ENCODE measurements around the gene AGAP1. TPM values are rescaled to one million over a fixed set of nuclear protein-coding genes. Genes with fewer than 3 reads are reported as not detected.

The AGAP1 gene
- total RNA-seq, 1 donor from 2014 or later: 43.9 TPM

- no peak overlapping the region for H3K27ac Mint-ChIP-seq (ENCODE audit: unreplicated experiment)
- DNase-seq (ENCODE audit: low spot score): no peak
- H3K4me1 Mint-ChIP-seq (ENCODE audit: unreplicated experiment): no peaks in the 10 kb centered on the region
- H3K9me3 Mint-ChIP-seq (ENCODE audit: unreplicated experiment): no peaks in the 10 kb centered on the region
- peaks cover 6% of the 10 kb centered on the region for H3K36me3 Mint-ChIP-seq (ENCODE audit: low read depth, unreplicated experiment)
- peaks cover 3% of the 10 kb centered on the region for H3K27me3 Mint-ChIP-seq (ENCODE audit: unreplicated experiment)
- no peak for TF ChIP-seq CTCF (IDR thresholded peaks at IDR 0.05; ENCODE audit: unreplicated experiment)
- H3K4me3 Mint-ChIP-seq (ENCODE audit: unreplicated experiment): no peak overlapping the region
Measured at GRCh38 chr2:236075802-236076201, 582.0 kb downstream of the AGAP1 start.

- Mint-ChIP-seq H3K27me3 (ENCODE audit: unreplicated experiment) (peaks cover 1% of the 10 kb centered on the region), H3K9me3 (ENCODE audit: unreplicated experiment) (no peaks in the 10 kb centered on the region), H3K4me1 (ENCODE audit: unreplicated experiment) (peaks cover 4% of the 10 kb centered on the region), H3K27ac (ENCODE audit: unreplicated experiment) (no peak overlapping the region), H3K4me3 (ENCODE audit: unreplicated experiment) (no peak overlapping the region), H3K36me3 (ENCODE audit: low read depth, unreplicated experiment) (peaks cover 4% of the 10 kb centered on the region)
- TF ChIP-seq CTCF (IDR thresholded peaks at IDR 0.05; ENCODE audit: unreplicated experiment): no peak
- DNase-seq (ENCODE audit: low spot score): no peak
Measured at GRCh38 chr2:236078297-236079255, 584.7 kb downstream of the AGAP1 start.

- Mint-ChIP-seq H3K27me3 (ENCODE audit: unreplicated experiment) (peaks cover 3% of the 10 kb centered on the region), H3K36me3 (ENCODE audit: low read depth, unreplicated experiment) (peaks cover 4% of the 10 kb centered on the region), H3K9me3 (ENCODE audit: unreplicated experiment) (no peaks in the 10 kb centered on the region), H3K4me1 (ENCODE audit: unreplicated experiment) (peaks cover 17% of the 10 kb centered on the region), H3K4me3 (ENCODE audit: unreplicated experiment) (no peak overlapping the region), H3K27ac (ENCODE audit: unreplicated experiment) (no peak overlapping the region)
- DNase-seq (ENCODE audit: low spot score): no peak
- TF ChIP-seq CTCF (IDR thresholded peaks at IDR 0.05; ENCODE audit: unreplicated experiment): no peak
Measured at GRCh38 chr2:236080412-236080811, 586.6 kb downstream of the AGAP1 start.

GRCh38 chr2:236081171-236081570, 587.3 kb downstream of the AGAP1 start:
- no peak for DNase-seq (ENCODE audit: low spot score)
- Mint-ChIP-seq H3K4me3 (ENCODE audit: unreplicated experiment) (no peak overlapping the region), H3K9me3 (ENCODE audit: unreplicated experiment) (no peaks in the 10 kb centered on the region)

More at GRCh38 chr2:236081171-236081570, 587.3 kb downstream of the AGAP1 start:
- Mint-ChIP-seq H3K27ac (ENCODE audit: unreplicated experiment) (no peak overlapping the region), H3K4me1 (ENCODE audit: unreplicated experiment) (peaks cover 25% of the 10 kb centered on the region), H3K27me3 (ENCODE audit: unreplicated experiment) (peaks cover 3% of the 10 kb centered on the region), H3K36me3 (ENCODE audit: low read depth, unreplicated experiment) (peaks cover 4% of the 10 kb centered on the region)
- no peak for TF ChIP-seq CTCF (IDR thresholded peaks at IDR 0.05; ENCODE audit: unreplicated experiment)
